ENCODE results near the gene ACP7. TPM values are rescaled to one million over a fixed set of nuclear protein-coding genes. Genes with fewer than 3 reads are reported as not detected.

Gene ACP7
- polyA plus RNA-seq, 1 of the 3 experiments (the other 2 are of a cell fraction) = 0.36 TPM

DNA sequence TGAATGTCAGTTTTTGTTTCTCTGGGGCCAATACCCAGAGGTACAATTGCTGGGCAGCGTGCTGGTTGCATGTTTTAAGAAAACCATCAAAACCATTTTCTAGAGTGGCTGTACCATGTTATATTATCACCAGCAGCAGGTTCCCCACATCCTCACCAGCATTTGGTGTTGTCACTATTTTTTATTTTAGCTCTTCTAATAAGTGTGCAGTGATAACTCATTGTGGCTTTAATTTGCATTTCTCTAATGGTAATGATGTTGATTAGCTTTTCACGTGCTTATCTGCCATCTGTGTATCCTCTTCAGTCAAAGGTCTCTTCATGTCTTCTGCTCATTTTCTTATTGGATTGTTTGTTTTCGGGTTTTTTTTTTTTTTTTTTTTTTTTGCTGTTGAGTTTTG lies 63.3 kb downstream of the ACP7 start:
- Histone ChIP-seq H3K79me2 (ENCODE audit: insufficient read depth) (peaks cover 92% of the 10 kb centered on the region), H3K9me2 (no peaks in the 10 kb centered on the region), H3K9me3 (no peaks in the 10 kb centered on the region), H4K20me1 (ENCODE audit: insufficient read depth) (peaks cover 42% of the 10 kb centered on the region), H3K9ac (no peak overlapping the region), H3K27me3 (ENCODE audit: insufficient read depth) (no peaks in the 10 kb centered on the region), H3K4me2 (no peak overlapping the region), H3K4me3 (ENCODE audit: low read depth in 2 of 2, low read length in 1 of 2) (no peak overlapping the region), H3K36me3 (replicated peaks in 1 of 2; ENCODE audit: control insufficient read depth in 1 of 2, insufficient read depth in 2 of 2, low read length in 1 of 2) (peaks cover 0 to 8% of the 10 kb centered on the region in 2 experiments), H3K27ac (ENCODE audit: low read depth in 2 of 2, low read length in 1 of 2) (no peak overlapping the region), H3K4me1 (ENCODE audit: control insufficient read depth in 1 of 2, insufficient read depth in 2 of 2, low read depth in 1 of 2, low read length in 1 of 2) (peaks cover 0 to 27% of the 10 kb centered on the region in 2 experiments; a peak in 1 of 4 replicates), H2AFZ (ENCODE audit: low read depth) (no peak overlapping the region), H3F3A (replicated peaks; ENCODE audit: insufficient read depth) (no peaks in the 10 kb centered on the region)
- TF ChIP-seq RCOR1 (IDR thresholded peaks at IDR 0.05; ENCODE audit: low read length) (no peak), NRF1 (IDR thresholded peaks at IDR 0.05; ENCODE audit: low read depth, low read length) (no peak), YY1 (IDR thresholded peaks at IDR 0.05; ENCODE audit: low read depth) (no peak), MEF2A (IDR thresholded peaks at IDR 0.05; ENCODE audit: borderline replicate concordance, low read depth) (no peak), FOXM1 (IDR thresholded peaks at IDR 0.05; ENCODE audit: low read depth) (no peak), JUND (IDR thresholded peaks at IDR 0.05) (no peak), EZH2phosphoT487 (IDR thresholded peaks at IDR 0.05; ENCODE audit: borderline replicate concordance, low read depth) (no peak), NFIC (IDR thresholded peaks at IDR 0.05; ENCODE audit: borderline replicate concordance) (no peak)
- TF ChIP-seq, protein P1, sequence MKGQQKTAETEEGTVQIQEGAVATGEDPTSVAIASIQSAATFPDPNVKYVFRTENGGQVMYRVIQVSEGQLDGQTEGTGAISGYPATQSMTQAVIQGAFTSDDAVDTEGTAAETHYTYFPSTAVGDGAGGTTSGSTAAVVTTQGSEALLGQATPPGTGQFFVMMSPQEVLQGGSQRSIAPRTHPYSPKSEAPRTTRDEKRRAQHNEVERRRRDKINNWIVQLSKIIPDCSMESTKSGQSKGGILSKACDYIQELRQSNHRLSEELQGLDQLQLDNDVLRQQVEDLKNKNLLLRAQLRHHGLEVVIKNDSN (IDR thresholded peaks at IDR 0.05; ENCODE audit: borderline replicate concordance, low read depth) = no peak
- TF ChIP-seq, protein P2, sequence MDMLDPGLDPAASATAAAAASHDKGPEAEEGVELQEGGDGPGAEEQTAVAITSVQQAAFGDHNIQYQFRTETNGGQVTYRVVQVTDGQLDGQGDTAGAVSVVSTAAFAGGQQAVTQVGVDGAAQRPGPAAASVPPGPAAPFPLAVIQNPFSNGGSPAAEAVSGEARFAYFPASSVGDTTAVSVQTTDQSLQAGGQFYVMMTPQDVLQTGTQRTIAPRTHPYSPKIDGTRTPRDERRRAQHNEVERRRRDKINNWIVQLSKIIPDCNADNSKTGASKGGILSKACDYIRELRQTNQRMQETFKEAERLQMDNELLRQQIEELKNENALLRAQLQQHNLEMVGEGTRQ (IDR thresholded peaks at IDR 0.05; ENCODE audit: borderline replicate concordance, low read depth, low read length) = no peak
- TF ChIP-seq, protein P3, sequence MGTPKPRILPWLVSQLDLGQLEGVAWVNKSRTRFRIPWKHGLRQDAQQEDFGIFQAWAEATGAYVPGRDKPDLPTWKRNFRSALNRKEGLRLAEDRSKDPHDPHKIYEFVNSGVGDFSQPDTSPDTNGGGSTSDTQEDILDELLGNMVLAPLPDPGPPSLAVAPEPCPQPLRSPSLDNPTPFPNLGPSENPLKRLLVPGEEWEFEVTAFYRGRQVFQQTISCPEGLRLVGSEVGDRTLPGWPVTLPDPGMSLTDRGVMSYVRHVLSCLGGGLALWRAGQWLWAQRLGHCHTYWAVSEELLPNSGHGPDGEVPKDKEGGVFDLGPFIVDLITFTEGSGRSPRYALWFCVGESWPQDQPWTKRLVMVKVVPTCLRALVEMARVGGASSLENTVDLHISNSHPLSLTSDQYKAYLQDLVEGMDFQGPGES (IDR thresholded peaks at IDR 0.05; ENCODE audit: low read depth, low read length) = no peak
- POLR2A ChIA-PET = no interaction called here
- CTCF ChIA-PET = interaction anchor here (3.4 kb wide), 1 partner anchor 26 kb away, joined by 12 read pairs; no protein-coding TSS in a partner anchor
- DNase-seq = no peak
- 94% methylated on average over 3 of the region's 3 CpGs for WGBS (ENCODE audit: low lambda C conversion rate)

DNA sequence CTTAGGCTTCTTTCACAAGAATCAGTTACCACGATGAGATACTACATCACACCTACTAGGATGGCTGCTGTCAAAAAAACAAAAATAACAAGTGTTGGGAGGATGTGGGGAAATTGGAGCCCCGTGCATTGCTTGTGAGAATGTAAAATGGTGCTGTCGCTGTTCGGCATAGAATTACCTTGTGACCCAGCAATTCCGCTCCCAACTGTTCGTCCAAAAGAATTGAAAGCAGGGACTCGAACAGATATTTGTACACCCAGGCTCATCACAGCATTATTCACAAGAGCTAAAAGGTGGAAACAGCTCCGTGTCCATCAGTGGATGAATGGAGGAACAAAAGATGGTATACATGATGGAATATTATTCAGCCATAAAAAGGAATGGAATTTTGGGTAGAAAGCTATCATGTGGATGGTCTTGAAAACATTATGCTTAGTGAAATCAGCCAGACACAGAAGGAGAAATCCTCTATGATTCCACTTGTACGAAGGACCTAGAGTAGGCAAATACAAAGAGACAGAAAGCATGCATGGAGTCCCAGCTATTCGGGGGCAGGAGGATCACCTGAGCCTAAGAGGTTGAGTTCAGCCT lies 64.9 kb downstream of the ACP7 start:
- Histone ChIP-seq H3K4me3 (ENCODE audit: low read depth in 2 of 2, low read length in 1 of 2) (no peak overlapping the region), H2AFZ (ENCODE audit: low read depth) (no peak overlapping the region), H3K27ac (ENCODE audit: low read depth in 2 of 2, low read length in 1 of 2) (no peak overlapping the region), H3K9me3 (no peaks in the 10 kb centered on the region), H4K20me1 (ENCODE audit: insufficient read depth) (peaks cover 35% of the 10 kb centered on the region), H3K36me3 (replicated peaks in 1 of 2; ENCODE audit: control insufficient read depth in 1 of 2, insufficient read depth in 2 of 2, low read length in 1 of 2) (peaks cover 0 to 8% of the 10 kb centered on the region in 2 experiments), H3K4me2 (no peak overlapping the region), H3K9me2 (no peaks in the 10 kb centered on the region), H3K9ac (no peak overlapping the region), H3F3A (replicated peaks; ENCODE audit: insufficient read depth) (no peaks in the 10 kb centered on the region), H3K27me3 (ENCODE audit: insufficient read depth) (no peaks in the 10 kb centered on the region), H3K79me2 (ENCODE audit: insufficient read depth) (peaks cover 91% of the 10 kb centered on the region), H3K4me1 (ENCODE audit: control insufficient read depth in 1 of 2, insufficient read depth in 2 of 2, low read depth in 1 of 2, low read length in 1 of 2) (peaks cover 0 to 23% of the 10 kb centered on the region in 2 experiments; a peak in 1 of 4 replicates)
- DNase-seq = no peak
- 94% methylated on average over 10 of the region's 10 CpGs for WGBS (ENCODE audit: low lambda C conversion rate)
- POLR2A ChIA-PET = no interaction called here
- CTCF ChIA-PET = interaction anchor here (0.8 to 1.3 kb wide), 2 partner anchors 9 to 10 kb away, joined by 3 read pairs; no protein-coding TSS in a partner anchor
- TF ChIP-seq, protein P2 (IDR thresholded peaks at IDR 0.05; ENCODE audit: borderline replicate concordance, low read depth, low read length) = no peak
- no peak for TF ChIP-seq EZH2phosphoT487 (IDR thresholded peaks at IDR 0.05; ENCODE audit: borderline replicate concordance, low read depth)
- TF ChIP-seq POLR2AphosphoS5 (IDR thresholded peaks at IDR 0.05; ENCODE audit: low read depth, low read length) = no peak
- TF ChIP-seq SIN3A (IDR thresholded peaks at IDR 0.05; ENCODE audit: borderline replicate concordance, low read depth, low read length) = no peak
- TF ChIP-seq YY1 (IDR thresholded peaks at IDR 0.05; ENCODE audit: low read depth) = no peak
- TF ChIP-seq, protein P4, sequence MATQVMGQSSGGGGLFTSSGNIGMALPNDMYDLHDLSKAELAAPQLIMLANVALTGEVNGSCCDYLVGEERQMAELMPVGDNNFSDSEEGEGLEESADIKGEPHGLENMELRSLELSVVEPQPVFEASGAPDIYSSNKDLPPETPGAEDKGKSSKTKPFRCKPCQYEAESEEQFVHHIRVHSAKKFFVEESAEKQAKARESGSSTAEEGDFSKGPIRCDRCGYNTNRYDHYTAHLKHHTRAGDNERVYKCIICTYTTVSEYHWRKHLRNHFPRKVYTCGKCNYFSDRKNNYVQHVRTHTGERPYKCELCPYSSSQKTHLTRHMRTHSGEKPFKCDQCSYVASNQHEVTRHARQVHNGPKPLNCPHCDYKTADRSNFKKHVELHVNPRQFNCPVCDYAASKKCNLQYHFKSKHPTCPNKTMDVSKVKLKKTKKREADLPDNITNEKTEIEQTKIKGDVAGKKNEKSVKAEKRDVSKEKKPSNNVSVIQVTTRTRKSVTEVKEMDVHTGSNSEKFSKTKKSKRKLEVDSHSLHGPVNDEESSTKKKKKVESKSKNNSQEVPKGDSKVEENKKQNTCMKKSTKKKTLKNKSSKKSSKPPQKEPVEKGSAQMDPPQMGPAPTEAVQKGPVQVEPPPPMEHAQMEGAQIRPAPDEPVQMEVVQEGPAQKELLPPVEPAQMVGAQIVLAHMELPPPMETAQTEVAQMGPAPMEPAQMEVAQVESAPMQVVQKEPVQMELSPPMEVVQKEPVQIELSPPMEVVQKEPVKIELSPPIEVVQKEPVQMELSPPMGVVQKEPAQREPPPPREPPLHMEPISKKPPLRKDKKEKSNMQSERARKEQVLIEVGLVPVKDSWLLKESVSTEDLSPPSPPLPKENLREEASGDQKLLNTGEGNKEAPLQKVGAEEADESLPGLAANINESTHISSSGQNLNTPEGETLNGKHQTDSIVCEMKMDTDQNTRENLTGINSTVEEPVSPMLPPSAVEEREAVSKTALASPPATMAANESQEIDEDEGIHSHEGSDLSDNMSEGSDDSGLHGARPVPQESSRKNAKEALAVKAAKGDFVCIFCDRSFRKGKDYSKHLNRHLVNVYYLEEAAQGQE (IDR thresholded peaks at IDR 0.05; ENCODE audit: low read depth, low read length) = no peak
- TF ChIP-seq GATA2 (CRISPR knock-in tag; IDR thresholded peaks at IDR 0.05) = no peak
- no peak for TF ChIP-seq GABPA (IDR thresholded peaks at IDR 0.05; ENCODE audit: low read depth)
- TF ChIP-seq MEF2A (IDR thresholded peaks at IDR 0.05; ENCODE audit: borderline replicate concordance, low read depth) = no peak
- TF ChIP-seq FOXJ3 (CRISPR knock-in tag; IDR thresholded peaks at IDR 0.05) = no peak
- TF ChIP-seq, protein P5, sequence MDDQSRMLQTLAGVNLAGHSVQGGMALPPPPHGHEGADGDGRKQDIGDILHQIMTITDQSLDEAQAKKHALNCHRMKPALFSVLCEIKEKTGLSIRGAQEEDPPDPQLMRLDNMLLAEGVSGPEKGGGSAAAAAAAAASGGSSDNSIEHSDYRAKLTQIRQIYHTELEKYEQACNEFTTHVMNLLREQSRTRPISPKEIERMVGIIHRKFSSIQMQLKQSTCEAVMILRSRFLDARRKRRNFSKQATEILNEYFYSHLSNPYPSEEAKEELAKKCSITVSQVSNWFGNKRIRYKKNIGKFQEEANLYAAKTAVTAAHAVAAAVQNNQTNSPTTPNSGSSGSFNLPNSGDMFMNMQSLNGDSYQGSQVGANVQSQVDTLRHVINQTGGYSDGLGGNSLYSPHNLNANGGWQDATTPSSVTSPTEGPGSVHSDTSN (IDR thresholded peaks at IDR 0.05) = no peak
